Ramos (cell line): Measurements from ENCODE around the gene POTED.
"Not testable (repeated sequence)": the region's sequence is repeated elsewhere in the genome, so short reads cannot be mapped to it uniquely, and the experiment has no call there.

ENCODE experiments used
- in situ Hi-C: fragments of 300-500 bp; cut with MboI; formaldehyde crosslinking; loops from one replicate; pipeline ENCODE4 v1.14.3; 2022; ENCODE audit warnings: low sequenced_read_pairs; ENCODE audit not compliant: unreplicated experiment

The POTED gene

DNA sequence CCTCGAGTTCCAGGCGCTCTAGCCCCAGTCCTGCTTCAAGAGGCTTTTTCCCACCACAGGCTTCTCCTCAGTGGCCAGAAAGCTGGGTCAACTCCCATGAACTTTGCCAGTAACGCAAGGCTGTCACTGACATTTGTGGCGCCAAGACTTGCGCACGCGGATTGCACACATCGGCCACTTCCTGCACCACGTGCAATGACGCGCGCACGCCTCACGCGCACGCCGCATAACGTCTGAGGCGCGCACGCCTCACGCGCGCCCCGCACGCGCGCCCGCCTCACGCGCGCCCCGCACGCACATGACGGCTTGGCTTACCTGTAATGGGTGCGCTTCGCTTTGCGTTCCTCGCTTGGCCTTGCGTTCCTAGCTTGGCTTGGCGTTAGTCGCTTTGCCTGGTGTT lies at the start of gene POTED:
TSS of gene POTED (plus strand) at position 301 of the 400 bp plus-strand sequence. CDS start 452 bp downstream, outside the sequence.
- in situ Hi-C loops = not testable (repeated sequence)

DNA sequence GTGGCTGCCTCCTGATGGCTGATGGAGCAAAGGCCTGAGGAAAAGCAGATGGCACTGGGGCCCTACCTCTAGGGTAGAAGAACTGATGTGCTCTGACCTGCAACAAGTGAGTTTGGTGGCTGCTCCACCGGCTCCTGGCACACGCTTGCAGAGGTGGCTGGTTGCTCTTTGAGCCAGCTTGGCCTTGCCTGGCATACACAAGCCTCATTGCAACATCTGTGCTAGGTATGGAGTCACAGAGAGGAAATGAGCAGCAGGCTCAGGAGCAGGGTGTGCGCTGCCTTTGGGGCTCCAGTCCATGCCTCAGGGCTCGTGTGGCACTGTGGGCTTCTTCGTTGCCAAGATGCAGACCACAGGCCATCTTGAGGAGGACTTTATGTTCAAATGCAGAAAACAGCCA lies 40.5 kb downstream of the POTED start:
- in situ Hi-C loops = not testable (repeated sequence)

DNA sequence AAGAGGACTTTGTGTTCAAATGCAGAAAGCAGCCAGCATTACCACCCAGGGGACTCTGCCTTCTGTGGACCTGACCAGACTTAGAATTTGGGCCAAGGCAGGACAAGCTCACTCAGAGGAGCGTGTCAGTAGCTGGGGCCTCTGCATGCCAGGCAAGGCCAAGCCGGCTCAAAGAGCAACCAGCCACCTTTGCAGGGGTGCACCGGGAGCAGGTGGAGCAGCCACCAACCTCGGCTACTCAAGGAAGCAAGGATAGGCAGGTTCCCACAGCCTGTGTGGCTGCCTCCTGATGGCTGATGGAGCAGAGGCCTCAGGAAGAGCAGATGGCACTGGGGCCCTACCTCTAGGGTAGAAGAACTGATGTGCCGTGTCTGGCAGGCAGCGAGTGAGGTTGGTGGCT lies 42.2 kb downstream of the POTED start:
- in situ Hi-C loops = not testable (repeated sequence)
